Testis (tissue), 3 donors: ENCODE results near the gene EFCAB12. TPM values are rescaled to one million over a fixed set of nuclear protein-coding genes. Genes with fewer than 3 reads are reported as not detected.
"Not testable (repeated sequence)": the region's sequence is repeated elsewhere in the genome, so short reads cannot be mapped to it uniquely, and the experiment has no call there.

Experiments
- DNase-seq: peaks from one replicate; pipeline ENCODE4 v3.0.0-alpha.2; 2019
- H3K27ac ChIP-seq, 2 donors: fragments of 200-600 bp; sonication (generic); one replicate each; pipeline ENCODE4 v1.5.1; 2019
- H3K27me3 ChIP-seq: fragments of 200-600 bp; sonication (generic); one replicate; pipeline ENCODE4 v1.5.1; 2019
- H3K36me3 ChIP-seq: fragments of 200-600 bp; sonication (generic); one replicate; pipeline ENCODE4 v1.5.1; 2017; ENCODE audit warnings: low read depth; ENCODE audit errors: missing control alignments
- H3K4me1 ChIP-seq: fragments of 200-600 bp; sonication (generic); one replicate; pipeline ENCODE4 v1.5.1; 2019
- H3K4me3 ChIP-seq, 2 donors: fragments of 200-600 bp; sonication (generic); one replicate each; pipeline ENCODE4 v1.5.1; 2017 to 2019
- H3K9me3 ChIP-seq: fragments of 200-600 bp; sonication (generic); one replicate; pipeline ENCODE4 v1.5.1; 2017
- CTCF ChIP-seq, 3 experiments: fragments of 450-650 bp in 2 of 3; fragments of 200-600 bp in 1 of 3; sonication (generic) in 1 of 3; IDR thresholded peaks; one replicate each; pipeline ENCODE4 v1.5.1; 2016 to 2019; ENCODE audit warnings: antibody characterized with exemption in 3 of 3, mild to moderate bottlenecking in 2 of 3, moderate library complexity in 1 of 3
- POLR2A ChIP-seq: fragments of 450-650 bp; IDR thresholded peaks from one replicate; pipeline ENCODE4 v1.6.1; 2017; ENCODE audit warnings: antibody characterized with exemption, mild to moderate bottlenecking, moderate library complexity
- WGBS, 2 donors: methylation state at CpG; one replicate each; pipeline ENCODE4 v1.1.5; 2018; 5-methylcytosine and 5-hydroxymethylcytosine counted together
- intact Hi-C: fragments of 100-400 bp; cut with DNase I; formaldehyde crosslinking; loops from one replicate; pipeline ENCODE4 v1.15.1; 2023; ENCODE audit warnings: low total_unique reads
- polyA plus RNA-seq: library from polyadenylated mRNA; stranded (reverse); fragments of 350-450 nt; fragmentation: Illumina TruSeq; extraction: RNeasy Lipid Tissue Mini Kit (QIAGEN cat#74804); gene quantifications from one replicate; pipeline ENCODE4 v1.2.3, GENCODE V29; 2014; ENCODE audit warnings: low read depth, low replicate concordance; ENCODE audit not compliant: insufficient read depth
- total RNA-seq, 2 donors: library from RNA; depleted of rRNA; stranded (reverse); fragments of >200 nt; gene quantifications; one replicate each; pipeline ENCODE4 v1.2.3, GENCODE V29; 2016

Gene EFCAB12
- total and polyA plus RNA-seq, 3 donors from 2014 or later, result 7.3 to 16.0 (median 13.7) TPM

GRCh38 chr3:129365296-129366136 is 62.9 kb downstream of the EFCAB12 start:
- no peak overlapping the region for H3K27ac ChIP-seq
- WGBS, 2 donors, result 78 to 82% methylated on average over 13 of the region's 13 CpGs
- H3K4me1 ChIP-seq, result no peaks in the 10 kb centered on the region
- no peaks in the 10 kb centered on the region for H3K27me3 ChIP-seq
- H3K9me3 ChIP-seq, result no peaks in the 10 kb centered on the region
- DNase-seq, result no peak
- intact Hi-C loops, result no loop called here
- TF ChIP-seq CTCF (IDR thresholded peaks at IDR 0.05) (no peak), POLR2A (no peak)
- H3K4me3 ChIP-seq, result no peak overlapping the region
- H3K36me3 ChIP-seq, result no peaks in the 10 kb centered on the region

- H3K9me3 ChIP-seq, DNase-seq, H3K4me3 ChIP-seq, H3K27me3 ChIP-seq, H3K36me3 ChIP-seq, intact Hi-C loops, H3K4me1 ChIP-seq, H3K27ac ChIP-seq: not testable (repeated sequence)
- 72 to 81% methylated on average over 2 of the region's 2 CpGs for WGBS, 2 donors
Measured at GRCh38 chr3:129364811-129365210, 63.6 kb downstream of the EFCAB12 start.

GRCh38 chr3:129363356-129363755 is 65.1 kb downstream of the EFCAB12 start:
- H3K36me3 ChIP-seq, intact Hi-C loops, DNase-seq, H3K27me3 ChIP-seq, H3K27ac ChIP-seq, H3K4me3 ChIP-seq, H3K4me1 ChIP-seq, H3K9me3 ChIP-seq: not testable (repeated sequence)
- WGBS, 2 donors, result 78 to 82% methylated on average over 6 to 27 of the region's 28 CpGs

GRCh38 chr3:129360705-129361460 is 67.6 kb downstream of the EFCAB12 start:
- no peaks in the 10 kb centered on the region for H3K36me3 ChIP-seq
- no peak overlapping the region for H3K27ac ChIP-seq
- no peak overlapping the region for H3K4me3 ChIP-seq

GRCh38 chr3:129360171-129360611 is 68.2 kb downstream of the EFCAB12 start:
- Histone ChIP-seq H3K27me3 (no peaks in the 10 kb centered on the region), H3K36me3 (no peaks in the 10 kb centered on the region), H3K9me3 (no peaks in the 10 kb centered on the region), H3K4me1 (no peaks in the 10 kb centered on the region), H3K4me3 (no peak overlapping the region), H3K27ac (no peak overlapping the region)
- TF ChIP-seq CTCF (IDR thresholded peaks at IDR 0.05), result no peak
- TF ChIP-seq POLR2A, result no peak
- WGBS, 2 donors, result 70 to 80% methylated on average over 4 to 9 of the region's 10 CpGs
- no peak for DNase-seq
- intact Hi-C loops, result no loop called here

More at GRCh38 chr3:129360705-129361460, 67.6 kb downstream of the EFCAB12 start:
- H3K4me1 ChIP-seq, result no peaks in the 10 kb centered on the region
- no peak for DNase-seq
- intact Hi-C loops, result no loop called here
- no peaks in the 10 kb centered on the region for H3K27me3 ChIP-seq
- WGBS, 2 donors, result 71 to 84% methylated on average over 13 of the region's 13 CpGs
- TF ChIP-seq CTCF (IDR thresholded peaks at IDR 0.05) (no peak), POLR2A (no peak)
- no peaks in the 10 kb centered on the region for H3K9me3 ChIP-seq
